HepG2 (cell line): Measurements from ENCODE around the gene NINJ2. TPM values are rescaled to one million over a fixed set of nuclear protein-coding genes. Genes with fewer than 3 reads are reported as not detected.
A peak's percentile ranks its signal among the peaks of the same experiment; 100 is the strongest.

Source experiments
- ARID2 ChIP-seq: sonication (generic); formaldehyde crosslinking; IDR thresholded peaks from 2 replicates; pipeline ENCODE4 v1.8.1; 2022; ENCODE audit warnings: mild to moderate bottlenecking, missing genetic modification reagents, borderline replicate concordance
- ATRX ChIP-seq: sonication (generic); formaldehyde crosslinking; IDR thresholded peaks from 2 replicates; pipeline ENCODE4 v1.4.0; 2020; ENCODE audit warnings: missing genetic modification reagents, borderline replicate concordance
- DZIP1 ChIP-seq: sonication (generic); formaldehyde crosslinking; IDR thresholded peaks from 2 replicates; pipeline ENCODE4 v1.5.0; 2020; ENCODE audit warnings: mild to moderate bottlenecking, missing genetic modification reagents
- FOXO4 ChIP-seq: sonication (generic); formaldehyde crosslinking; conservative IDR thresholded peaks from 2 replicates; pipeline ENCODE4 v1.8.1; 2023; ENCODE audit warnings: missing genetic modification reagents
- GLI4 ChIP-seq: sonication (generic); formaldehyde crosslinking; IDR thresholded peaks from 2 replicates; pipeline ENCODE4 v1.5.1; 2020; ENCODE audit warnings: missing genetic modification reagents, mild to moderate bottlenecking, moderate library complexity, borderline replicate concordance
- NFKB2 ChIP-seq: sonication (generic); formaldehyde crosslinking; IDR thresholded peaks from 2 replicates; pipeline ENCODE4 v1.4.0; 2020; ENCODE audit warnings: missing genetic modification reagents, borderline replicate concordance
- RAD51 ChIP-seq: fragments of 450-650 bp; IDR thresholded peaks from 2 replicates; pipeline ENCODE4 v1.6.1; 2016; ENCODE audit warnings: borderline replicate concordance
- STAT6 ChIP-seq: sonication (generic); formaldehyde crosslinking; IDR thresholded peaks from 2 replicates; pipeline ENCODE4 v1.4.0; 2020; ENCODE audit warnings: missing genetic modification reagents, mild to moderate bottlenecking, borderline replicate concordance
- TFDP2 ChIP-seq: sonication (generic); formaldehyde crosslinking; IDR thresholded peaks from 2 replicates; pipeline ENCODE4 v1.4.0; 2020; ENCODE audit warnings: missing genetic modification reagents
- ZBTB4 ChIP-seq: sonication (generic); formaldehyde crosslinking; IDR thresholded peaks from 2 replicates; pipeline ENCODE4 v1.4.0; 2020; ENCODE audit warnings: missing genetic modification reagents, mild to moderate bottlenecking, borderline replicate concordance
- ZNF629 ChIP-seq: sonication (generic); formaldehyde crosslinking; conservative IDR thresholded peaks from 2 replicates; pipeline ENCODE4 v1.5.0; 2020; ENCODE audit warnings: missing genetic modification reagents
- ZSCAN12 ChIP-seq: sonication (generic); formaldehyde crosslinking; IDR thresholded peaks from 2 replicates; pipeline ENCODE4 v1.9.0; 2021; ENCODE audit warnings: mild to moderate bottlenecking, missing genetic modification reagents
- ZUFSP ChIP-seq: sonication (generic); formaldehyde crosslinking; IDR thresholded peaks from 2 replicates; pipeline ENCODE4 v1.9.0; 2021; ENCODE audit warnings: missing genetic modification reagents, mild to moderate bottlenecking, borderline replicate concordance
- polyA plus RNA-seq, 8 experiments: library from polyadenylated mRNA; depleted of rRNA in 3 of 8; stranded (reverse) in 7 of 8; unstranded in 1 of 8; fragments of >200 nt; fragmentation: Illumina TruSeq in 4 of 8; extraction: Trizol in 4 of 8; gene quantifications; 2 replicates each; pipeline versions ENCODE4 v1.2.1 to v1.2.3, GENCODE V29; 2011 to 2016; ENCODE audit warnings: low read depth in 4 of 8, missing spikeins in 1 of 8, mixed read lengths in 1 of 8; ENCODE audit not compliant: insufficient read depth in 1 of 8
- total RNA-seq, 5 experiments: library from RNA; depleted of rRNA; stranded (reverse); fragments of >200 nt; fragmentation: Illumina TruSeq; extraction: Trizol; gene quantifications; 2 replicates each; pipeline ENCODE4 v1.2.3, GENCODE V29; 2016; ENCODE audit warnings: low read depth in 1 of 5

NINJ2 gene
- total and polyA plus RNA-seq, 2 of the 13 experiments (the other 11 are each of a cell fraction or from before 2014, with no cell fraction given) = 0.62 to 3.8 TPM

GRCh38 chr12:585062-586061 lies 77.9 kb downstream of the NINJ2 start (continued):
- TF ChIP-seq DZIP1 (CRISPR knock-in tag) (0 out of 2 replicates have a peak, but pooled peaks have one; percentile 28), ZUFSP (CRISPR knock-in tag) (no peak), ZSCAN12 (CRISPR knock-in tag) (no peak), ZBTB4 (peak; percentile 94; the same call in 1 of the 2 replicates), GLI4 (no peak), ARID2 (CRISPR knock-in tag) (no peak), ZNF629 (peak; percentile 62), RAD51 (no peak), STAT6 (no peak), TFDP2 (CRISPR knock-in tag) (peak; percentile 68; the same call in 1 of the 2 replicates), FOXO4 (CRISPR knock-in tag) (no peak), ATRX (no peak), NFKB2 (CRISPR knock-in tag) (no peak)
